Suprapubic skin (tissue), 4 donors: ENCODE measurements around the gene FAM120B. TPM values are rescaled to one million over a fixed set of nuclear protein-coding genes. Genes with fewer than 3 reads are reported as not detected.

Source experiments
- DNase-seq, 2 donors: peaks; one replicate each; pipeline ENCODE4 v3.0.0-alpha.2; 2019; ENCODE audit warnings: low spot score in 2 of 2
- H3K27ac ChIP-seq: fragments of 200-600 bp; sonication (generic); one replicate; pipeline ENCODE4 v1.5.1; 2019
- H3K27me3 ChIP-seq: fragments of 200-600 bp; sonication (generic); one replicate; pipeline ENCODE4 v1.5.1; 2019
- H3K36me3 ChIP-seq: fragments of 200-600 bp; sonication (generic); one replicate; pipeline ENCODE4 v1.5.1; 2019
- H3K4me1 ChIP-seq: fragments of 200-600 bp; sonication (generic); one replicate; pipeline ENCODE4 v1.5.1; 2019
- H3K4me3 ChIP-seq: fragments of 200-600 bp; sonication (generic); one replicate; pipeline ENCODE4 v1.5.1; 2019; ENCODE audit warnings: mild to moderate bottlenecking
- H3K9me3 ChIP-seq: fragments of 200-600 bp; sonication (generic); one replicate; pipeline ENCODE4 v1.5.1; 2019
- CTCF ChIP-seq, 2 donors: fragments of 200-600 bp in 1 of 2; fragments of 450-650 bp in 1 of 2; sonication (generic) in 1 of 2; IDR thresholded peaks; one replicate each; pipeline ENCODE4 v1.5.1; 2016 to 2019; ENCODE audit warnings: antibody characterized with exemption in 2 of 2, mild to moderate bottlenecking in 1 of 2, moderate library complexity in 1 of 2
- EP300 ChIP-seq: sonication (generic); formaldehyde crosslinking; IDR thresholded peaks from one replicate; pipeline ENCODE4 v1.6.1; 2017; ENCODE audit warnings: antibody characterized with exemption
- POLR2A ChIP-seq, 2 donors: fragments of 450-650 bp; IDR thresholded peaks; one replicate each; pipeline ENCODE4 v1.6.1; 2017; ENCODE audit warnings: antibody characterized with exemption in 2 of 2, mild to moderate bottlenecking in 2 of 2, moderate library complexity in 2 of 2
- POLR2AphosphoS5 ChIP-seq, 3 donors: sonication (generic); formaldehyde crosslinking; IDR thresholded peaks; one replicate each; pipeline ENCODE4 v1.6.1; 2017; ENCODE audit warnings: antibody characterized with exemption in 3 of 3
- WGBS: methylation state at CpG from one replicate; pipeline ENCODE4 v1.1.5; 2018; 5-methylcytosine and 5-hydroxymethylcytosine counted together
- total RNA-seq, 4 donors: library from RNA; depleted of rRNA; stranded (reverse); fragments of >200 nt; gene quantifications; one replicate each; pipeline ENCODE4 v1.1.0, GENCODE V29; 2016

FAM120B gene
- total RNA-seq, 4 donors from 2014 or later = 19.9 to 55.4 (median 27.6) TPM

- H3K27me3 ChIP-seq = peaks cover 42% of the 10 kb centered on the region
- no peak for DNase-seq
- no peak overlapping the region for H3K4me3 ChIP-seq
- no peaks in the 10 kb centered on the region for H3K36me3 ChIP-seq
- TF ChIP-seq POLR2AphosphoS5 (IDR thresholded peaks at IDR 0.05) (no peak), POLR2A (IDR thresholded peaks at IDR 0.05) (no peak), CTCF (IDR thresholded peaks at IDR 0.05) (no peak), EP300 (no peak)
- no peak overlapping the region for H3K27ac ChIP-seq
- no peaks in the 10 kb centered on the region for H3K9me3 ChIP-seq
- 72% methylated on average over 2 of the region's 2 CpGs for WGBS
- peaks cover 62% of the 10 kb centered on the region for H3K4me1 ChIP-seq
Observed at GRCh38 chr6:170294298-170294730, 12.2 kb upstream of the FAM120B start.

- Histone ChIP-seq H3K4me1 (peaks cover 56% of the 10 kb centered on the region), H3K36me3 (no peaks in the 10 kb centered on the region), H3K27ac (no peak overlapping the region), H3K4me3 (peak overlapping the region; percentile 57), H3K27me3 (peaks cover 37% of the 10 kb centered on the region), H3K9me3 (no peaks in the 10 kb centered on the region)
- TF ChIP-seq POLR2A (IDR thresholded peaks at IDR 0.05) (no peak), EP300 (no peak), CTCF (IDR thresholded peaks at IDR 0.05) (no peak)
- 23% methylated on average over 26 of the region's 30 CpGs for WGBS
- no peak for DNase-seq
Observed at GRCh38 chr6:170294813-170295509, 11.6 kb upstream of the FAM120B start.

GRCh38 chr6:170295510-170296422, 10.8 kb upstream of the FAM120B start:
- no peak for DNase-seq
- 2% methylated on average over 16 of the region's 109 CpGs for WGBS
- Histone ChIP-seq H3K27me3 (peaks cover 36% of the 10 kb centered on the region), H3K9me3 (no peaks in the 10 kb centered on the region), H3K27ac (no peak overlapping the region), H3K4me3 (peak overlapping the region; percentile 57), H3K36me3 (no peaks in the 10 kb centered on the region), H3K4me1 (peaks cover 55% of the 10 kb centered on the region)
- TF ChIP-seq POLR2A (IDR thresholded peaks at IDR 0.05) = no peak

GRCh38 chr6:170296423-170296745, 10.2 kb upstream of the FAM120B start:
- Histone ChIP-seq H3K4me1 (peaks cover 51% of the 10 kb centered on the region), H3K4me3 (peak overlapping the region; percentile 57), H3K27me3 (peaks cover 32% of the 10 kb centered on the region), H3K27ac (no peak overlapping the region), H3K36me3 (no peaks in the 10 kb centered on the region), H3K9me3 (no peaks in the 10 kb centered on the region)
- 0% methylated on average over 18 of the region's 47 CpGs for WGBS
- TF ChIP-seq EP300 (no peak), CTCF (IDR thresholded peaks at IDR 0.05) (no peak), POLR2A (IDR thresholded peaks at IDR 0.05) (no peak), POLR2AphosphoS5 (IDR thresholded peaks at IDR 0.05) (no peak)
- DNase-seq = no peak

GRCh38 chr6:170296746-170297575, 9.6 kb upstream of the FAM120B start:
- Histone ChIP-seq H3K27ac (no peak overlapping the region), H3K9me3 (no peaks in the 10 kb centered on the region), H3K4me3 (peak overlapping the region; percentile 57), H3K36me3 (no peaks in the 10 kb centered on the region), H3K4me1 (peaks cover 46% of the 10 kb centered on the region), H3K27me3 (peaks cover 29% of the 10 kb centered on the region)
- 46% methylated on average over 17 of the region's 67 CpGs for WGBS
- no peak for DNase-seq
- TF ChIP-seq POLR2A (IDR thresholded peaks at IDR 0.05) = no peak
- TF ChIP-seq POLR2AphosphoS5 (IDR thresholded peaks at IDR 0.05) = no peak
- no peak for TF ChIP-seq CTCF (IDR thresholded peaks at IDR 0.05)
- TF ChIP-seq EP300 = no peak
